SU-DHL-6 (cell line): ENCODE data around the gene DDX56.

ENCODE experiments used
- EZH2phosphoT487 ChIP-seq: fragments of 200-600 bp; sonication (generic), shearing (Covaris generic); conservative IDR thresholded peaks from 2 replicates; pipeline ENCODE4 v1.6.1; 2018; ENCODE audit warnings: mild to moderate bottlenecking, antibody characterized with exemption, low read length, moderate library complexity, mixed read lengths
- TF ChIP-seq, protein P1 (sequence below): fragments of 200-600 bp; sonication (generic); IDR thresholded peaks from one replicate; pipeline ENCODE4 v1.5.1; 2017; ENCODE audit warnings: antibody characterized with exemption, mild to moderate bottlenecking, low read length, moderate library complexity; ENCODE audit not compliant: insufficient read depth, poor library complexity, severe bottlenecking

DNA sequence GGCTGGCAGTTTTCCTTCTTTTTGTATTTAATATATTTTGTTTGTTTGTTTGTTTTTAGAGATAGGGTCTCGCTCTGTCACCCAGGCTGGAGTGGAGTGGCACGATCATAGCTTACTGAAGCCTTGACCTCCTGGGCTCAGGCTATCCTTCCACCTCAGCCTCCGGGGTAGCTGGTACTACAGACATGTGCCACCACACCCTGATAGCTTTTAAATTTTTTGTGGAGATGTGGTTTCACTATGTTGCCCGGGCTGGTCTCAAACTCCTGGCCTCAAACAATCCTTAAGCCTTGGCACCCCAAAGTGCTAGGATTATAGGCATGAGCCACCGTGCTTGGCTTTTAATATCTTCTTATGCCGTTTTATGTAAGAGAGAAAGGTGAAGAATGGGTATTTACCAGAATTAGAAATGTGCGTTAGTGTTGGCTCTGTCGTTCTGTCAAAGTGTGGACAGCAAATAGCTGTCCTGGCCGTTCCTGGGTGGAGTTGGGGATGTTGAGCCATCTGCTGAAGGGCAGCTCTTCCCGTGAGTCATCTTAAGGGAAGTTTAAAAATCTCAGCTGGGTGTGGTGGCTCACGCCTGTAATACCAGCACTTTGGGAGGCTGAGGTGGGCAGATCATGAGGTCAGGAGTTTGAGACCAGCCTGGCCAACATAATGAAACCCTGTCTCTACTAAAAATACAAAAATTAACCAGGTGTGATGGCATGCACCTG, 47.5 kb upstream of the DDX56 start:
- TF ChIP-seq, protein P1, sequence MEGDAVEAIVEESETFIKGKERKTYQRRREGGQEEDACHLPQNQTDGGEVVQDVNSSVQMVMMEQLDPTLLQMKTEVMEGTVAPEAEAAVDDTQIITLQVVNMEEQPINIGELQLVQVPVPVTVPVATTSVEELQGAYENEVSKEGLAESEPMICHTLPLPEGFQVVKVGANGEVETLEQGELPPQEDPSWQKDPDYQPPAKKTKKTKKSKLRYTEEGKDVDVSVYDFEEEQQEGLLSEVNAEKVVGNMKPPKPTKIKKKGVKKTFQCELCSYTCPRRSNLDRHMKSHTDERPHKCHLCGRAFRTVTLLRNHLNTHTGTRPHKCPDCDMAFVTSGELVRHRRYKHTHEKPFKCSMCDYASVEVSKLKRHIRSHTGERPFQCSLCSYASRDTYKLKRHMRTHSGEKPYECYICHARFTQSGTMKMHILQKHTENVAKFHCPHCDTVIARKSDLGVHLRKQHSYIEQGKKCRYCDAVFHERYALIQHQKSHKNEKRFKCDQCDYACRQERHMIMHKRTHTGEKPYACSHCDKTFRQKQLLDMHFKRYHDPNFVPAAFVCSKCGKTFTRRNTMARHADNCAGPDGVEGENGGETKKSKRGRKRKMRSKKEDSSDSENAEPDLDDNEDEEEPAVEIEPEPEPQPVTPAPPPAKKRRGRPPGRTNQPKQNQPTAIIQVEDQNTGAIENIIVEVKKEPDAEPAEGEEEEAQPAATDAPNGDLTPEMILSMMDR, result no peak
- TF ChIP-seq EZH2phosphoT487, result no peak
